GM18526 (cell line): ENCODE data around the gene CPTP.

Experiments
- POLR2A ChIP-seq: IDR thresholded peaks from 3 replicates; pipeline ENCODE4 v1.6.1; 2011; ENCODE audit not compliant: insufficient read length; ENCODE audit errors: extremely low read depth

The CPTP gene

DNA sequence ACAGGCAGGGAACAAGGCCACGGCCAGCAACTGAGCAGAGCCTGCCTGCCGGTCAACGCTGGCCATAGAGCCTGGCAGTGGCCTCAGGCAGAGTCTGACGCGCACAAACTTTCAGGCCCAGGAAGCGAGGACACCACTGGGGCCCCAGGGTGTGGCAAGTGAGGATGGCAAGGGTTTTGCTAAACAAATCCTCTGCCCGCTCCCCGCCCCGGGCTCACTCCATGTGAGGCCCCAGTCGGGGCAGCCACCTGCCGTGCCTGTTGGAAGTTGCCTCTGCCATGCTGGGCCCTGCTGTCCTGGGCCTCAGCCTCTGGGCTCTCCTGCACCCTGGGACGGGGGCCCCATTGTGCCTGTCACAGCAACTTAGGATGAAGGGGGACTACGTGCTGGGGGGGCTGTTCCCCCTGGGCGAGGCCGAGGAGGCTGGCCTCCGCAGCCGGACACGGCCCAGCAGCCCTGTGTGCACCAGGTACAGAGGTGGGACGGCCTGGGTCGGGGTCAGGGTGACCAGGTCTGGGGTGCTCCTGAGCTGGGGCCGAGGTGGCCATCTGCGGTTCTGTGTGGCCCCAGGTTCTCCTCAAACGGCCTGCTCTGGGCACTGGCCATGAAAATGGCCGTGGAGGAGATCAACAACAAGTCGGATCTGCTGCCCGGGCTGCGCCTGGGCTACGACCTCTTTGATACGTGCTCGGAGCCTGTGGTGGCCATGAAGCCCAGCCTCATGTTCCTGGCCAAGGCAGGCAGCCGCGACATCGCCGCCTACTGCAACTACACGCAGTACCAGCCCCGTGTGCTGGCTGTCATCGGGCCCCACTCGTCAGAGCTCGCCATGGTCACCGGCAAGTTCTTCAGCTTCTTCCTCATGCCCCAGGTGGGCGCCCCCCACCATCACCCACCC lies 6.7 kb downstream of the CPTP start, which contains the start of gene TAS1R3:
Gene TAS1R3, plus strand, starts transcription at position 213 of the 898 bp plus-strand sequence. Its CDS starts 66 bp downstream, at position 279.
- no peak for TF ChIP-seq POLR2A

DNA sequence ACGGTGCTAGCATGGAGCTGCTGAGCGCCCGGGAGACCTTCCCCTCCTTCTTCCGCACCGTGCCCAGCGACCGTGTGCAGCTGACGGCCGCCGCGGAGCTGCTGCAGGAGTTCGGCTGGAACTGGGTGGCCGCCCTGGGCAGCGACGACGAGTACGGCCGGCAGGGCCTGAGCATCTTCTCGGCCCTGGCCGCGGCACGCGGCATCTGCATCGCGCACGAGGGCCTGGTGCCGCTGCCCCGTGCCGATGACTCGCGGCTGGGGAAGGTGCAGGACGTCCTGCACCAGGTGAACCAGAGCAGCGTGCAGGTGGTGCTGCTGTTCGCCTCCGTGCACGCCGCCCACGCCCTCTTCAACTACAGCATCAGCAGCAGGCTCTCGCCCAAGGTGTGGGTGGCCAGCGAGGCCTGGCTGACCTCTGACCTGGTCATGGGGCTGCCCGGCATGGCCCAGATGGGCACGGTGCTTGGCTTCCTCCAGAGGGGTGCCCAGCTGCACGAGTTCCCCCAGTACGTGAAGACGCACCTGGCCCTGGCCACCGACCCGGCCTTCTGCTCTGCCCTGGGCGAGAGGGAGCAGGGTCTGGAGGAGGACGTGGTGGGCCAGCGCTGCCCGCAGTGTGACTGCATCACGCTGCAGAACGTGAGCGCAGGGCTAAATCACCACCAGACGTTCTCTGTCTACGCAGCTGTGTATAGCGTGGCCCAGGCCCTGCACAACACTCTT lies 7.6 kb downstream of the CPTP start:
- no peak for TF ChIP-seq POLR2A

GRCh38 chr1:1332774-1333480 lies 8.3 kb downstream of the CPTP start:
- TF ChIP-seq POLR2A = no peak

- TF ChIP-seq POLR2A = no peak
Observed at GRCh38 chr1:1333551-1334241, 9.1 kb downstream of the CPTP start.

DNA sequence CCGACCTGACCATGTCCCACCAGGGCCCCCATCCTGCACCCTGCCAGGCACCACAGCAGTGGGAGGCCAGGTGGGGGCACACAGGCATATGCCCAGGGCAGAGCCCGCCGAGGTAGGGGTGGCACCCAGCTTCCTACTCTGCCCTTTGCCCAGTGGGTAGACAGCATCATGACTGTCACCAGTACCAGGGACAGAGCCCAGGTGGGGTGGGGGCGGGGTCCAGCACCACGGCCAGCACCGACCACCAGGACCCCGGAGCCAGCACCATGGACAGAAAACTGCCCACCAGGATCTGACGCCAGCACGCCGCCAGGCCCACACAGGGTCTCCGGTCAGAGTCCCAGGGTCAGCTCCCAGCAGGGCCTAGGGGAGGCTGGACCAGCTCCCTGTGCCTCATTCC lies 10.2 kb downstream of the CPTP start:
- no peak for TF ChIP-seq POLR2A

GRCh38 chr1:1335283-1335682 lies 10.7 kb downstream of the CPTP start:
- TF ChIP-seq POLR2A = no peak

DNA sequence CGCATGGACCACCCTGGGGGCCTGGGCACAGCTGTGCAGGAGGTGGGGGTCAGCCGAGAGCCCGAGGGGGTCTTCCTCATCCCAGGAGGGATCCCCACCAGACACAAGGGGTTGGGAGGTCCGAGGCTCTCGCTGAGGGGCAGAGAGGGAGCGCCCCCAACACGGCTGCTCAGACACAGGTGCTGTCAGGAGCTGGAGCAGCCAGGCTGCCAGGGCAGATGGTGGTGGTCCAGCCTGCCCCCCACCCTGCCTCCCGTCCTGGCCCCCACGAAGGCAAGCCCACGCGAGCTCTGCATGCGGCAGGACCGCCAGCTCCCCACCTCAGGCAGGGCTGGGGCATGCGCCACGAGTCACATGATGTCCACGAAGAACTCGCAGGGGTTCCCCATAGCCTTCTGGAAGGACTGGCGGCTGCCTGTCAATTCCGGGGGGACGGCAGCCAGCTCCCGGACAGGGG lies 11.2 kb downstream of the CPTP start:
- no peak for TF ChIP-seq POLR2A

GRCh38 chr1:1336446-1336845 lies 11.8 kb downstream of the CPTP start:
- TF ChIP-seq POLR2A = no peak

- no peak for TF ChIP-seq POLR2A
Observed at GRCh38 chr1:1336931-1337792, 12.6 kb downstream of the CPTP start.

- no peak for TF ChIP-seq POLR2A
Observed at GRCh38 chr1:1337793-1338147, 13.2 kb downstream of the CPTP start.

DNA sequence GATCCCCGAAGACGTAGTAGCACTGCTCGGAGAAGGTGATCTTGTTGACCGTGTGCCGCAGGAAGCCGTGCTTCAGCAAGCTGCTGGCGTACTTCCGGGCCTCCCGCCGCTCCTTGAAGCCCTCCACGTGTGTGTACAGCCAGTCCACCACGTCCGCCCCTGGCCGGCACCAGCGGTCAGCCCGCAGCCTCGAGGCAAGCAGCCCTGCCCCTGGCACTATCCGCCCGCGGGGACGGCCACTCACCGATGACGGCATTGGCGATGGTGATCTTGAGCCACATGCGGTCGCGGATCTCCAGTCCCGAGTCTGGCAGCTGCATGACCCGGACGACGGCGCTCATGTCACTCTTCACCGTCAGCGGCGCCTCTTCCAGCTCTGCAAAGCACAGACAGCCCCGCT lies 13.7 kb downstream of the CPTP start:
- TF ChIP-seq POLR2A = no peak

GRCh38 chr1:1340185-1340584 lies 15.6 kb downstream of the CPTP start:
- TF ChIP-seq POLR2A = no peak

DNA sequence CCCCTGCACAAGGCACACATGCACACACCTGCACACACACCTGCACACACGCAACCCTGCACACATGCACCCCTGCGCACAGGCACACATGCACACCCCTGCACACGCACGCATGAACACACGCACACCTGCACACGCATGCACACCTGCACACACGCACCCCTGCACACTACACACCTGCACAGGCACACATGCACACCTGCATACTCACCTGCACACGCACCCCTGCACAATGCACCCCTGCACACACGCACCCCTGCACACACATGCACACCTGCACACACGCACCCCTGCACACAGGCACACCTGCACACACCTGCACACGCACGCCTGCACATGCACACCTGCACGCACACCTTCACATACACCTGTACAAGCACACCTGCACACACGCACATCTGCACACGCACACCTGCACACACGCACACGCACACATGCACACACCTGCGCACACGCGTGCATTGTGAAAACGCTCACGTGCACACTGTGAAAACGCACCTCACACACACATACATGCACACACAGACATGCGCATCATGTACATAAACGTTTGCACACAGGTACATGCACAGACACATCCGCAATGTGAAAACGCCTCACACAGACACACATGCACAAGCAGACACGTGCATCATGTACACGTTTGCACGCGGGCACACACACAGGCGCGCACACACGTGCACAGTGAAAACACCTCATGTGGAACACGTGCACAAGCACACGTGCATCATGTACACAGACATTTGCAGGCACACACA lies 16.4 kb downstream of the CPTP start:
- no peak for TF ChIP-seq POLR2A

- no peak for TF ChIP-seq POLR2A
Observed at GRCh38 chr1:1341549-1342021, 17.0 kb downstream of the CPTP start.
